ENCODE measurements around the gene GXYLT1.

GRCh38 chr12:42102720-42103119 lies 42.0 kb downstream of the GXYLT1 start:
- TF ChIP-seq CTCF (IDR thresholded peaks at IDR 0.05) = no peak
- TF ChIP-seq POLR2A (IDR thresholded peaks at IDR 0.05) = no peak

Data from testis (tissue), 2 donors.